ENCODE measurements around the gene SLC1A7.

SLC1A7 gene

GRCh38 chr1:53080769-53081168 lies 61.7 kb downstream of the SLC1A7 start:
- TF ChIP-seq CTCF (conservative IDR thresholded peaks at IDR 0.05; ENCODE audit: low read length) = no peak
- H3K4me3 ChIP-seq (ENCODE audit: low read length) = no peak overlapping the region
- DNase-seq (ENCODE audit: low read depth) = no peak

- no peak for DNase-seq (ENCODE audit: low read depth)
- TF ChIP-seq CTCF (conservative IDR thresholded peaks at IDR 0.05; ENCODE audit: low read length) = no peak
- H3K4me3 ChIP-seq (ENCODE audit: low read length) = no peak overlapping the region
Observed at GRCh38 chr1:53080041-53080440, 62.4 kb downstream of the SLC1A7 start.

GRCh38 chr1:53079251-53079650 lies 63.2 kb downstream of the SLC1A7 start:
- no peak for TF ChIP-seq CTCF (conservative IDR thresholded peaks at IDR 0.05; ENCODE audit: low read length)
- no peak overlapping the region for H3K4me3 ChIP-seq (ENCODE audit: low read length)
- no peak for DNase-seq (ENCODE audit: low read depth)

- TF ChIP-seq CTCF (conservative IDR thresholded peaks at IDR 0.05; ENCODE audit: low read length) = no peak
- H3K4me3 ChIP-seq (ENCODE audit: low read length) = no peak overlapping the region
- no peak for DNase-seq (ENCODE audit: low read depth)
Observed at GRCh38 chr1:53078333-53079101, 63.9 kb downstream of the SLC1A7 start.

GRCh38 chr1:53077599-53077965 lies 64.9 kb downstream of the SLC1A7 start:
- H3K4me3 ChIP-seq (ENCODE audit: low read length) = no peak overlapping the region
- no peak for TF ChIP-seq CTCF (conservative IDR thresholded peaks at IDR 0.05; ENCODE audit: low read length)
- DNase-seq (ENCODE audit: low read depth) = no peak

- no peak for TF ChIP-seq CTCF (conservative IDR thresholded peaks at IDR 0.05; ENCODE audit: low read length)
- H3K4me3 ChIP-seq (ENCODE audit: low read length) = no peak overlapping the region
- DNase-seq (ENCODE audit: low read depth) = no peak
Observed at GRCh38 chr1:53076721-53077598, 65.5 kb downstream of the SLC1A7 start.
